ENCODE results near the gene VWA8. TPM values are rescaled to one million over a fixed set of nuclear protein-coding genes. Genes with fewer than 3 reads are reported as not detected.

Gene VWA8
- total RNA-seq, 1 donor from 2014 or later = 9.8 TPM

DNA sequence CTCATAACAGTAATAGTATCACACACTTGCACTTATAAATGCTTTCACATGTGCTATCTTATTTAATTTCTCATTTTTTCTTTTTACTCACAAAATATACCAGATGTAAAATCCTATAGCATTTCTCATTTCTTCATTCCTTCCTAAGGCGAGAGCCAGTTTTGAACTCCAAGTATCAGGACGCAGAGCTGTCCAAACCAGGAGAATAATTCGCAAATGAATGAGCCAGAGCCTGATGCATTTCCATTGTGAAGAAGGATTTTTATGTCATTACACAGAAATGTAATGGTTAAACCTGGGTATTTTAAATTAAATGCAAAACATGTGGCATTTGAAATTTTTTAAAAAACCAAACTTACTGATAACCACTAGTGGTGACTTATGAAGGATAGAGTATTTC lies 259.2 kb downstream of the VWA8 start:
- no peak for DNase-seq (ENCODE audit: low read depth)
- TF ChIP-seq, protein P1, sequence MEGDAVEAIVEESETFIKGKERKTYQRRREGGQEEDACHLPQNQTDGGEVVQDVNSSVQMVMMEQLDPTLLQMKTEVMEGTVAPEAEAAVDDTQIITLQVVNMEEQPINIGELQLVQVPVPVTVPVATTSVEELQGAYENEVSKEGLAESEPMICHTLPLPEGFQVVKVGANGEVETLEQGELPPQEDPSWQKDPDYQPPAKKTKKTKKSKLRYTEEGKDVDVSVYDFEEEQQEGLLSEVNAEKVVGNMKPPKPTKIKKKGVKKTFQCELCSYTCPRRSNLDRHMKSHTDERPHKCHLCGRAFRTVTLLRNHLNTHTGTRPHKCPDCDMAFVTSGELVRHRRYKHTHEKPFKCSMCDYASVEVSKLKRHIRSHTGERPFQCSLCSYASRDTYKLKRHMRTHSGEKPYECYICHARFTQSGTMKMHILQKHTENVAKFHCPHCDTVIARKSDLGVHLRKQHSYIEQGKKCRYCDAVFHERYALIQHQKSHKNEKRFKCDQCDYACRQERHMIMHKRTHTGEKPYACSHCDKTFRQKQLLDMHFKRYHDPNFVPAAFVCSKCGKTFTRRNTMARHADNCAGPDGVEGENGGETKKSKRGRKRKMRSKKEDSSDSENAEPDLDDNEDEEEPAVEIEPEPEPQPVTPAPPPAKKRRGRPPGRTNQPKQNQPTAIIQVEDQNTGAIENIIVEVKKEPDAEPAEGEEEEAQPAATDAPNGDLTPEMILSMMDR (conservative IDR thresholded peaks at IDR 0.05; ENCODE audit: low read depth, low read length) = no peak
- H3K4me3 ChIP-seq (ENCODE audit: low read depth, low read length) = no peak overlapping the region

DNA sequence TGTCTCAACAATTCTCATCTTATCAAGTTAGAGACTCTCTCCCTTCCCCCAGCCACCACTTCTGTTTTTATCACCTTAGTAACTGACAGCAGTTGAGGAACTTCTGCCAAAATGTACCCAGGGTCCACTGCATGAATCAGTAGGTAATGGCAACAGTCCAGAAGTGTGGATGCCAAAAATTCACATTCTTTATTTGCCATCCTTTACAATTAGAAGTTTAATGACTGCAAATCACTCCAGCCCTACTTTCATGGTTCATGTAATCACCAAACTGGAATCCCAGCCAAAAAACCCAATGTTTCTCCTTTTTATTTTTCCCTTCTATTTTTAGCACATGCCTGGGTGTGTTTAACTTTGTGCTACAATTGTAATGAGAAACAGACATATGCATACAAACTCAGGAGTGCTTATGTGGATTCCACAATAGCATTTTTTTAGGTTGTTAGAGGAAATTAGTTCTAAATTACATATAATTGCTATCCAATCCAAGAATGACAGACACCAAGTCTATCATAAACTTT lies 260.1 kb downstream of the VWA8 start:
- H3K4me3 ChIP-seq (ENCODE audit: low read depth, low read length) = no peak overlapping the region
- TF ChIP-seq, protein P1 (conservative IDR thresholded peaks at IDR 0.05; ENCODE audit: low read depth, low read length) = no peak
- no peak for DNase-seq (ENCODE audit: low read depth)

DNA sequence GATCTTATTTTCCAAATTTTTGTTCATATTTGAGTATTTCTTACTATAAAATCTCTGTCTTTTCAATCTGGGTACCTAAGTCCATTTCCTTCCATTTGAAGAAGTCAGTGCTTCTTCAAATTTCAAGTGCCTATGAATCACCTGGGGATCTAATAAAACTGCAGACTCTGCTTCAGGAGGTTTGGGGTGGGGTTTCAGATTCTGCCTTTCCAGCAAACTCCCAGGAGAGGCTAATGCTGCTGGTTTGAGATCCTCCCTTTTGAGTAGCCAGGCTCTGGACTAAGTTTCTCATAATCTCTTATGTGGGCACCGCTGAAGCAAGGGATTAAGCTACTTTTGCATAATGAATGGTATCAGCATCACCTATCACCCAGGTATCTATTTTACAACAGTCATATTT lies 261.1 kb downstream of the VWA8 start:
- no peak for DNase-seq (ENCODE audit: low read depth)
- TF ChIP-seq, protein P1 (conservative IDR thresholded peaks at IDR 0.05; ENCODE audit: low read depth, low read length) = no peak
- no peak overlapping the region for H3K4me3 ChIP-seq (ENCODE audit: low read depth, low read length)

DNA sequence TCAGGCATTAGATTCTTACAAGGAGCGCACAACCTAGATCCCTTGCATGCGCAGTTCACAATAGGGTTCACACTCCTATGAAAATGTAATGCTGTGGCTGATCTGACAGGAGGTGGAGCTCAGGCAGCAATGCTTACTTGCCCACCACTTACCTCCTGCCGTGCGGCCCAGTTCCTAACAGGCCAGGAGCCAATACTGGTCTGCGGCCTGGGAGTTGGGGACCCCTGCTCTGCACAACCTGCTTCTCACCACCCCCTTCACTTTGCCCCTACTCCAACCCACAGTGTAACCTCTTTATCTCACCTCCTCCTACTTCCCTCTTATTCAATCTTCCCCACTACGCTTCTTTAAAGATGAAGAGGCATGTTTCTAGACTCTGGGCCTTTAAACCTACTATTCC lies 263.3 kb downstream of the VWA8 start:
- DNase-seq (ENCODE audit: low read depth) = no peak
- TF ChIP-seq, protein P1 (conservative IDR thresholded peaks at IDR 0.05; ENCODE audit: low read depth, low read length) = no peak
- no peak overlapping the region for H3K4me3 ChIP-seq (ENCODE audit: low read depth, low read length)

DNA sequence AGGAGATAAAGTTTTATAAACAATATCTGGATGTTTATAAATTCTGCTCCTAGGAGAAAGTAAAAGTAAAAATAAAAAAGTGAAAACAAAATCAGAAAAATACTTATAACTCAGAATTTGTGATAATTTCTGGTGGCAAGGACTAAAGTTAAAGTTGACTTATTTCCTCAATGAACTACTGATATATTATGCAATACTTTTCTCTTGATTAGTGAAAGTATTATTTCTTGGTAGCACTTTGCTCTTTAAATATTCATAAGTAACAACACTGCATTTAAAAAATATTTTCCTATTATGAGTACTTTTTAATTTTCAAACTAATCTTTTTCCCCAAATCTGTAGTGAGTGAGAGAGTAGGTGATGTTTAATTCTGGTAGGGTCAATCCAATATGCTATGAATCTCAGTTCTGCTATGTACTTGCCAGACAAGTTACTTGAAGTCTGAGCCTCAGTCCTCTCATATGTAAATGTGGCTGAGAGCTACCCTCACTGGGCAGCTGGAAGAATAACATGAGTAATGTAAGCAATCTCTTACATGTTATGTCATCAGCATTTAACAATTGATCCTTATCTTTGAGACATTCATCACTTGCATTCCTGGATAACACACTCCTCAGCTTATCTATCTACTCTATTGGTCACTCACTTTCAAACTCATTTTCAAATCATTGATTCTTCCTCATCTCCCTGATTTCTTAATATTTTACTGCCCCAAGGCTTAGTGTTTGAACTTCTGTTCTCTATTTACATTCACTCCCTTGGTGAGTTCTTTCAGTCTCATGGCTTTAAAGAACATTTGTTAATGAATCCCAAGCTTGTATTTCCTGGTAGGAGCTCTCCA lies 264.5 kb downstream of the VWA8 start:
- TF ChIP-seq, protein P1 (conservative IDR thresholded peaks at IDR 0.05; ENCODE audit: low read depth, low read length) = no peak
- H3K4me3 ChIP-seq (ENCODE audit: low read depth, low read length) = no peak overlapping the region
- peak; percentile 56 for DNase-seq (ENCODE audit: low read depth)

DNA sequence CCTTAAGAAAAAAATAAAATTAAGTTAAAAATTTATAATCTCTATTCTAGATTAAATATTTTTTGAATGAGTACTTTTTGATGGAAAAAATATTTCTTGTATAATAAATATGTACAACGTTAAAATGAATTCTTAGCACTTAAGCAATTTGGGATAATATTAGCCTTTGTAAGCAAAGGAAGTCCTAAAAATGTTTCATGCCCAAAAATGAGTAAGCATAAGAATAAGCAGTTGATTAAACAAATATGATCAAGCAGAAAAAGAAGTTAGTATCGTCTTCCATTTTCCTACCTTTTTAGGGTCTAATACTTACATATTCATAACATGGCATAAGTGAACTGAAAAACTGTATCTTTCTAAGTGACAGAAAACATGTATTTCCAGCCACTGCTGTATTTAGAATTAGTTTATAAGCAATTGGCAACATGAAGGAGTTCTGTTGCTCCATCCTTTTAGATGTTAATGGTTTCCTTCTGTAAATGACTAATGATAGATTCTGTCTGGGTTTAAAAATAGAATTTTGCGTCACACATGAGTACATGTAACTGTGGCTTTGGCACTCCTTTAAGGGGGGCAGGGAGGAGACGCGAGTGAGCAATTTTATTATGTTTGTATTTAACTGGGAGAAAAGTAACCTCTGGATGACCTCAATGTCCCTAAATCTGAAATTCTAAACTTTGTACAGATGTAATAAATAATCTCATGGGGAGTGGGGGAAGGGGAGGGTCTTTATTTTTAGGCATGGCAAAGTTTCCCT lies 266.2 kb downstream of the VWA8 start:
- no peak overlapping the region for H3K4me3 ChIP-seq (ENCODE audit: low read depth, low read length)
- TF ChIP-seq, protein P1 (conservative IDR thresholded peaks at IDR 0.05; ENCODE audit: low read depth, low read length) = no peak
- DNase-seq (ENCODE audit: low read depth) = peak; percentile 85
